ENCODE measurements around the gene REM2.
A peak's percentile ranks its signal among the peaks of the same experiment; 100 is the strongest.

- TF ChIP-seq CTCF (conservative IDR thresholded peaks at IDR 0.05; ENCODE audit: low read length) (peak; percentile 72), EZH2phosphoT487 (IDR thresholded peaks at IDR 0.05; ENCODE audit: borderline replicate concordance) (no peak)
These were observed 17.3 kb upstream of the REM2 start for GRCh38 chr14:22865424-22866405.

All from Loucy (cell line).